HepG2 (cell line): Measurements from ENCODE around the gene ZNF511. TPM values are rescaled to one million over a fixed set of nuclear protein-coding genes. Genes with fewer than 3 reads are reported as not detected.

Experiments
- BCLAF1 ChIP-seq: fragments of 450-650 bp; IDR thresholded peaks from 2 replicates; pipeline ENCODE4 v1.6.1; 2017; ENCODE audit warnings: mild to moderate bottlenecking
- ETV6 ChIP-seq: sonication (generic); formaldehyde crosslinking; conservative IDR thresholded peaks from 2 replicates; pipeline ENCODE4 v1.4.0; 2020; ENCODE audit warnings: missing genetic modification reagents
- HNRNPL ChIP-seq: fragments of 200-400 bp; formaldehyde crosslinking; IDR thresholded peaks from 2 replicates; pipeline ENCODE4 v1.6.1; 2017; ENCODE audit warnings: mild to moderate bottlenecking, low read depth, low read length
- KDM4B ChIP-seq: sonication (generic); formaldehyde crosslinking; IDR thresholded peaks from 2 replicates; pipeline ENCODE4 v1.4.0; 2020; ENCODE audit warnings: missing genetic modification reagents
- MEF2D ChIP-seq: sonication (generic); formaldehyde crosslinking; IDR thresholded peaks from 2 replicates; pipeline ENCODE4 v1.5.1; 2020; ENCODE audit warnings: mild to moderate bottlenecking, missing genetic modification reagents
- THAP9 ChIP-seq: sonication (generic); formaldehyde crosslinking; IDR thresholded peaks from 2 replicates; pipeline ENCODE4; 2020; ENCODE audit warnings: missing genetic modification reagents, mild to moderate bottlenecking, borderline replicate concordance
- ZBTB20 ChIP-seq: sonication (generic); formaldehyde crosslinking; IDR thresholded peaks from 2 replicates; pipeline ENCODE4 v1.8.1; 2023; ENCODE audit warnings: missing genetic modification reagents, low read depth, mild to moderate bottlenecking, borderline replicate concordance
- ZMAT3 ChIP-seq: sonication (generic); formaldehyde crosslinking; conservative IDR thresholded peaks from 2 replicates; pipeline ENCODE4 v1.7.0; 2021; ENCODE audit warnings: missing genetic modification reagents
- ZNF24 ChIP-seq: fragments of 450-650 bp; IDR thresholded peaks from 2 replicates; pipeline ENCODE4 v1.6.1; 2017; ENCODE audit warnings: antibody characterized with exemption, mild to moderate bottlenecking
- ZNF292 ChIP-seq: sonication (generic); formaldehyde crosslinking; IDR thresholded peaks from 2 replicates; pipeline ENCODE4 v1.8.1; 2022; ENCODE audit warnings: mild to moderate bottlenecking, low read depth, missing genetic modification reagents, borderline replicate concordance
- polyA plus RNA-seq, 8 experiments: library from polyadenylated mRNA; depleted of rRNA in 3 of 8; stranded (reverse) in 7 of 8; unstranded in 1 of 8; fragments of >200 nt; fragmentation: Illumina TruSeq in 4 of 8; extraction: Trizol in 4 of 8; gene quantifications; 2 replicates each; pipeline versions ENCODE4 v1.2.1 to v1.2.3, GENCODE V29; 2011 to 2016; ENCODE audit warnings: low read depth in 4 of 8, missing spikeins in 1 of 8, mixed read lengths in 1 of 8; ENCODE audit not compliant: insufficient read depth in 1 of 8
- total RNA-seq, 5 experiments: library from RNA; depleted of rRNA; stranded (reverse); fragments of >200 nt; fragmentation: Illumina TruSeq; extraction: Trizol; gene quantifications; 2 replicates each; pipeline ENCODE4 v1.2.3, GENCODE V29; 2016; ENCODE audit warnings: low read depth in 1 of 5
- TF ChIP-seq, protein P1 (sequence below), 2 experiments: sonication (generic) in 1 of 2; formaldehyde crosslinking in 1 of 2; IDR thresholded peaks; 2 replicates each; pipeline versions ENCODE4 v1.6.1 to v1.9.0; 2014 to 2022; ENCODE audit warnings: antibody characterized with exemption in 1 of 2, borderline replicate concordance in 1 of 2, inconsistent platforms in 1 of 2, low read depth in 1 of 2, missing genetic modification reagents in 1 of 2
- TF ChIP-seq, protein P2 (sequence below): sonication (generic); formaldehyde crosslinking; conservative IDR thresholded peaks from 2 replicates; pipeline ENCODE4 v1.8.1; 2023; ENCODE audit warnings: missing genetic modification reagents
- TF ChIP-seq, protein P3 (sequence below): sonication (generic); formaldehyde crosslinking; IDR thresholded peaks from 2 replicates; pipeline ENCODE4 v1.4.0; 2020; ENCODE audit warnings: mild to moderate bottlenecking, missing genetic modification reagents

The ZNF511 gene
- total and polyA plus RNA-seq, 2 of the 13 experiments (the other 11 are each of a cell fraction or from before 2014, with no cell fraction given), result 35.6 to 66.4 TPM

GRCh38 chr10:133358162-133358924 lies 49.6 kb downstream of the ZNF511 start (continued):
- TF ChIP-seq THAP9 (CRISPR knock-in tag) (peak; percentile 66; the same call in 1 of the 2 replicates), HNRNPL (no peak; the same call in 1 of the 2 replicates), BCLAF1 (no peak), ZNF24 (no peak), ETV6 (CRISPR knock-in tag) (0 out of 2 replicates have a peak, but pooled peaks have one; percentile 40), ZBTB20 (CRISPR knock-in tag) (peak; percentile 50; the same call in 1 of the 2 replicates), MEF2D (CRISPR knock-in tag) (peak; percentile 53; the same call in 1 of the 2 replicates), ZMAT3 (0 out of 2 replicates have a peak, but pooled peaks have one; percentile 27), KDM4B (CRISPR knock-in tag) (no peak), ZNF292 (CRISPR knock-in tag) (no peak)
- TF ChIP-seq, protein P1, sequence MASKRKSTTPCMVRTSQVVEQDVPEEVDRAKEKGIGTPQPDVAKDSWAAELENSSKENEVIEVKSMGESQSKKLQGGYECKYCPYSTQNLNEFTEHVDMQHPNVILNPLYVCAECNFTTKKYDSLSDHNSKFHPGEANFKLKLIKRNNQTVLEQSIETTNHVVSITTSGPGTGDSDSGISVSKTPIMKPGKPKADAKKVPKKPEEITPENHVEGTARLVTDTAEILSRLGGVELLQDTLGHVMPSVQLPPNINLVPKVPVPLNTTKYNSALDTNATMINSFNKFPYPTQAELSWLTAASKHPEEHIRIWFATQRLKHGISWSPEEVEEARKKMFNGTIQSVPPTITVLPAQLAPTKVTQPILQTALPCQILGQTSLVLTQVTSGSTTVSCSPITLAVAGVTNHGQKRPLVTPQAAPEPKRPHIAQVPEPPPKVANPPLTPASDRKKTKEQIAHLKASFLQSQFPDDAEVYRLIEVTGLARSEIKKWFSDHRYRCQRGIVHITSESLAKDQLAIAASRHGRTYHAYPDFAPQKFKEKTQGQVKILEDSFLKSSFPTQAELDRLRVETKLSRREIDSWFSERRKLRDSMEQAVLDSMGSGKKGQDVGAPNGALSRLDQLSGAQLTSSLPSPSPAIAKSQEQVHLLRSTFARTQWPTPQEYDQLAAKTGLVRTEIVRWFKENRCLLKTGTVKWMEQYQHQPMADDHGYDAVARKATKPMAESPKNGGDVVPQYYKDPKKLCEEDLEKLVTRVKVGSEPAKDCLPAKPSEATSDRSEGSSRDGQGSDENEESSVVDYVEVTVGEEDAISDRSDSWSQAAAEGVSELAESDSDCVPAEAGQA (IDR thresholded peaks at IDR 0.05; ENCODE audit: low read depth), result no peak
- TF ChIP-seq, protein P1 (CRISPR knock-in tag; IDR thresholded peaks at IDR 0.05; ENCODE audit: borderline replicate concordance), result no peak
- TF ChIP-seq, protein P2, sequence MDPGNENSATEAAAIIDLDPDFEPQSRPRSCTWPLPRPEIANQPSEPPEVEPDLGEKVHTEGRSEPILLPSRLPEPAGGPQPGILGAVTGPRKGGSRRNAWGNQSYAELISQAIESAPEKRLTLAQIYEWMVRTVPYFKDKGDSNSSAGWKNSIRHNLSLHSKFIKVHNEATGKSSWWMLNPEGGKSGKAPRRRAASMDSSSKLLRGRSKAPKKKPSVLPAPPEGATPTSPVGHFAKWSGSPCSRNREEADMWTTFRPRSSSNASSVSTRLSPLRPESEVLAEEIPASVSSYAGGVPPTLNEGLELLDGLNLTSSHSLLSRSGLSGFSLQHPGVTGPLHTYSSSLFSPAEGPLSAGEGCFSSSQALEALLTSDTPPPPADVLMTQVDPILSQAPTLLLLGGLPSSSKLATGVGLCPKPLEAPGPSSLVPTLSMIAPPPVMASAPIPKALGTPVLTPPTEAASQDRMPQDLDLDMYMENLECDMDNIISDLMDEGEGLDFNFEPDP (CRISPR knock-in tag), result no peak
- TF ChIP-seq, protein P3, sequence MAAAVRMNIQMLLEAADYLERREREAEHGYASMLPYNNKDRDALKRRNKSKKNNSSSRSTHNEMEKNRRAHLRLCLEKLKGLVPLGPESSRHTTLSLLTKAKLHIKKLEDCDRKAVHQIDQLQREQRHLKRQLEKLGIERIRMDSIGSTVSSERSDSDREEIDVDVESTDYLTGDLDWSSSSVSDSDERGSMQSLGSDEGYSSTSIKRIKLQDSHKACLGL (CRISPR knock-in tag), result 0 out of 2 replicates have a peak, but pooled peaks have one; percentile 20
